Astrocyte of the cerebellum (primary cell): ENCODE data around the gene NID2.

Experiments used
- DNase-seq: peaks from one replicate; pipeline ENCODE4 v3.0.0-alpha.2; 2011; ENCODE audit warnings: low read depth
- H3K4me3 ChIP-seq: 2 replicates; pipeline ENCODE4 v1.5.1; 2011; ENCODE audit warnings: mild to moderate bottlenecking, low read depth, low read length, moderate library complexity
- in situ Hi-C: cut with HindIII; loops from 2 replicates; pipeline ENCODE4 v1.10.0; 2017; ENCODE audit warnings: low sequenced_read_pairs
- TF ChIP-seq, protein P1 (sequence below): IDR thresholded peaks from 2 replicates; pipeline ENCODE4 v1.5.1; 2012; ENCODE audit warnings: low read length, low read depth, moderate library complexity, mild to moderate bottlenecking; ENCODE audit errors: missing control alignments

Gene NID2

DNA sequence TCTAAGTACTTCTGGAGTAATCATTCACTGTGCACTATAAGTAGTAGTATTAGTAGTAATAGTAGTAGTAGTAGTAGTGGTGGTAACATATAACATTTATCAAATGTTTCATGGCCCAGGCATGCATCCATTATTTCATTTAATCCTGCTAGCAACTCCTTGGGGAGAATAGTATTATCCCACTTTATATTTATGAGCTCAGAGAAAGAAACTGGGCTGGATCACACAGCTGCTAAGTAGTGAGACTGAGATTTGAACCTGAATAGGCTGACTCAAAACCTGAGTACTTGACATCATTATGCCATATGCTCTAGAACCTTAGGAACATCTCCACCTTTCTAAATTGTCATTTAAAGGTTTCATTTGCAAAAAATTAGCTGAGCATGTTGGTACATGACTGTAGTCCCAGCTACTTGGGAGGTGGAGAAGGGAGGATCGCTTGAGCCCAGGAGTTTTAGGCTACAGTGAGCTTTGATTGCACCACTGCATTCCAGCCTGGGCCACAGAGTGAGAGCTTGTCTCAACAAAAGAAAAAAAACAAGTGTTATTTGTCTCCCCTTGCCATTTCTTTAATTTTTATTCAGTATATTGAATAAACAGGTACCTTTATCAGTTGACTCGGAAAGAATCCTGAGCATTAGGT is 11.4 kb upstream of the NID2 start:
- in situ Hi-C loops, result no loop called here
- no peak for DNase-seq
- no peak overlapping the region for H3K4me3 ChIP-seq
- TF ChIP-seq, protein P1, sequence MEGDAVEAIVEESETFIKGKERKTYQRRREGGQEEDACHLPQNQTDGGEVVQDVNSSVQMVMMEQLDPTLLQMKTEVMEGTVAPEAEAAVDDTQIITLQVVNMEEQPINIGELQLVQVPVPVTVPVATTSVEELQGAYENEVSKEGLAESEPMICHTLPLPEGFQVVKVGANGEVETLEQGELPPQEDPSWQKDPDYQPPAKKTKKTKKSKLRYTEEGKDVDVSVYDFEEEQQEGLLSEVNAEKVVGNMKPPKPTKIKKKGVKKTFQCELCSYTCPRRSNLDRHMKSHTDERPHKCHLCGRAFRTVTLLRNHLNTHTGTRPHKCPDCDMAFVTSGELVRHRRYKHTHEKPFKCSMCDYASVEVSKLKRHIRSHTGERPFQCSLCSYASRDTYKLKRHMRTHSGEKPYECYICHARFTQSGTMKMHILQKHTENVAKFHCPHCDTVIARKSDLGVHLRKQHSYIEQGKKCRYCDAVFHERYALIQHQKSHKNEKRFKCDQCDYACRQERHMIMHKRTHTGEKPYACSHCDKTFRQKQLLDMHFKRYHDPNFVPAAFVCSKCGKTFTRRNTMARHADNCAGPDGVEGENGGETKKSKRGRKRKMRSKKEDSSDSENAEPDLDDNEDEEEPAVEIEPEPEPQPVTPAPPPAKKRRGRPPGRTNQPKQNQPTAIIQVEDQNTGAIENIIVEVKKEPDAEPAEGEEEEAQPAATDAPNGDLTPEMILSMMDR, result no peak

DNA sequence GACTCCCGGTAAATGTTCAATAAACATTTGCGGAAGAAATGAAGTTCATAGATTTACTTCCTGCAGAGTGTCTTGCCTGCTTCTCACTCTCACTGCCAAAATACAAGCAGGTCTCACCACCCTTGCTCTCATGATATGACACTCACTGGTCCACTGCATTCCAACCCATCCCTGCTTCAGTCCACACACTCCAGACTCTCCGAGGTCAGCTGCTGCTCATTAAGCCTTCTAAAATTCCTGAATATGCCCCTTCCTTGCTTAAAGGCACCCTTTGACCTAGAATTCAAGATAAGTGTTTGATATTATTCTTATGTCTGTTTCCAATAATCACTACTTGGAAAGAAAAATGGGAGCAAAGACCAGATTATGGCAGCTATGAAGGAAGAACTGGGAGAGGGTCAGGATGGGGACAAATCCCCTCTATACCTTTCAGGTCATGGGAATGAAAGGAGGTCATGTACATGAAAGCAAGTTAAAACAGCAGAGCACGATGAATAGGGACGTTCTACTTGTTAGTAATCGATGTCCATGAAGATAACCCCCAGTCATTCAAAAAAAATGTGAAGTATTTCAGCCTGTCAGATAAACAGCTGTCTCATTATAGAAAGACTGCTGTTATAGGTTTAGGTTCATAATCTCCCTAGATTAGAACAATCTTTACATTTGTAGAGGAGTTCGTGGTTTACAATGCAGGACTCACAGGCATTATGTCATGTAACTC is 10.5 kb upstream of the NID2 start:
- no peak for DNase-seq
- TF ChIP-seq, protein P1, result no peak
- in situ Hi-C loops, result no loop called here
- H3K4me3 ChIP-seq, result no peak overlapping the region

DNA sequence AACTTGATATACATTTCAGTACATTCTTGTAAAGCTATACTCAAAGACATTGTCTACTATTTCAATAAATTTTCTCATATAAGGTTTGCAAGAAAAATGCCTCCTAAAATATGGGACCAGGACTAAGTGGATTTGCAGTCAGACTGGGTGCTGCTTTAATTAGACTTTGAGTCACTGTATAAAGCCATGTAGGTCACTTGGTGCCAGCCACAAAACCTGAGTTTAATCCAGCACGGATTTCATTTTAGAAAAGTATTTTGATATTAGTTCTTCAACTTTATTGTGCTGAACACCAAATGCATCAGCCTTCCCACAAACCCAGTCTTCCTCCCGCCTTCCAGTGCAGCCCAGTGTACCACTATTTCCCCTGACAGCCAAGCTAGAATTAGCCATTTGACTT is 9.9 kb upstream of the NID2 start:
- TF ChIP-seq, protein P1, result no peak
- in situ Hi-C loops, result no loop called here
- DNase-seq, result no peak
- no peak overlapping the region for H3K4me3 ChIP-seq

DNA sequence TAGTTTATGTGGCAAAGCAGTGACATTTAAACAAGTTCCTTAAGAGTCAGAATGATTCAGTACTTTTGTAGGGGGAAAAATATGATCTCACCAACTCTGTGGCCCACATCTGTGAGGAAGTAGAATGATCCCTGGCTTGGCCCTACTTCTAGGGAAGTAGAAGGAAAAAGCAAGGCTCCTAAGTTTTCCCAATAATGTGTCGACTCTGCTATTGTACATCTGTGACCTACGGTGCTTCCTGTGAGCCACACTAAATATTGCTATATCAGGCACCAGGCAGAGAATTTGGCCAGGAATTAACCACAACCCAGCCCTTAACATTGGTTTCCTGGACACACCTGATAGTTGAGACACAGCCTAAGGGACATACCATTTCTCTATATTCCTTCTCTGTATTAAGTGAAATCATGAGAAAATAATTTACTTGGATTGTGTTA is 9.3 kb upstream of the NID2 start:
- DNase-seq, result no peak
- no peak overlapping the region for H3K4me3 ChIP-seq
- in situ Hi-C loops, result no loop called here
- TF ChIP-seq, protein P1, result no peak

DNA sequence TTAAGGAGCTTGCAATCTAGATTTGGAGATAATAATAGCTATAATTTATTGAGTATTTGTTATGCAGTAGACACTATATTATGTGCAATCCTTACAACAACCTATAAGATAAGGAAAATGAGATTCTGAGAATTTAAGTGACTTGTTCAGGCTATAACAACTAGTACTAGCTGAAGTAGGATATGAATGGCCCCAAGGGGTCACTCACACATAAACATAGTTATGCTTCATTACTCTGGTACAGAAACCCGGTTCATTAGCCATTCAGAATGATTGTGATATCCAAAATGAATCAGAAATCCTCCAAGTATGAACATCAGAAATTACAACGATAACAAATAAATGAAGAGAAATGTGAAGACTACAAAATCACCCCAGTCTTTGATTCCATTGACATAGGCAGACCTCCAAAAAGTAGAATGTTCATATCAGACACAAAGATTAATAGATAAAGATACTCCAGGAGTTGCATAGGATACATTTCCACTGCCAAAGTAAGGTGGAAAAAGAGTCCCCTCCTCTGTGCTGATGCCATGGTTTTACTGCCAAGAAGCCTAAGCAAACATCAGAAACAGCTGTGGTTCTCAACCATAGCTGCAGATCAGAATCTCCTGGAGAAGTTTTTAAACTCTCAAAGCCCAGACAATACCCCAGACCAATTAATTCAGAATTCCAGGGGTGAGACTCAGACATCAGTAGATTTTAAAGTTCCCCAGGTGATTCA is 8.6 kb upstream of the NID2 start:
- in situ Hi-C loops, result no loop called here
- H3K4me3 ChIP-seq, result no peak overlapping the region
- no peak for DNase-seq
- TF ChIP-seq, protein P1, result no peak

DNA sequence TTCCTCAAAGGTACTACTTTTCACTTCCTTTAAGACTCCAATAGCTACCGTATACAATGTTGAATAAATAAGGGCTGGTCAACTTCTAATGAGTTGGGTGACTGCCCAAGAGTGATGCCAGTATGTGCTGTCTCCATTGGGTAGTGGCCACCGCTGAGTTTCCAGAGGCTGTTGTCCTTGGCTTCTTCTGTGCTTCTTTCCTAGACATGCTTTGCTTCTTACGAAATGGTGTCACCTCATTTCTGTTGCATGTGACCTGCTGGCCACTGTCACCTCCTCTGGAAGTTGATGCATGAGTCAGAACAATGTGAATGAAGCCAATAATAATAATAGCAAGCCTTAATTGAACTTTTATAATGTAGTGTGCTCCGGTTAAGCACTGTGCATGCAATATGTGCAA is 7.5 kb upstream of the NID2 start:
- H3K4me3 ChIP-seq, result no peak overlapping the region
- TF ChIP-seq, protein P1, result no peak
- no peak for DNase-seq
- in situ Hi-C loops, result no loop called here
